Stimulated activated CD4-positive, alpha-beta T cell treated with anti-CD3 and anti-CD28 coated beads, TNF-alpha, amount 100 ng/mL, for 4 hours (primary cell): ENCODE measurements around the gene PXDN.
"Not testable (repeated sequence)": the region's sequence is repeated elsewhere in the genome, so short reads cannot be mapped to it uniquely, and the experiment has no call there.

ENCODE experiments used
- DNase-seq, 3 experiments: peaks; one replicate each; pipeline ENCODE4 v3.0.0-alpha.2; 2020; ENCODE audit warnings: low read depth in 3 of 3

The PXDN gene

DNA sequence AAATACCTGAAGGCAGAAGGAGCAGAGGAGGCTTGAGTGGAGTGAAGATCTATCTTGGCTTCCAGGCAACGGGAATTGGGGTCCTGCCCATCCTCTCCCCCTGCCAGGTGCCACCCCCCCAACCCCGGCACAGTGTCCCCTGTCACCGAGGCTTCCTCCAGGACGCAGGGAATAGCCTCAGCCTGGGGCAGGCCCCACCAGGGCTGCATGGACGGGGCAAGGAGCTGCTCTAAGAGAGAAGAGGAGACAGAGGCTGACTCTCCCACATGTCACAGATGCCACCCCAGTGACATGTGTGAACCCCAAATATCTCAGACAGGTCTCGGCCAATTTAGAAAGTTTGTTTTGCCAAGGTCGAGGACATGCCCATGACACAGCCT, 42.1 kb downstream of the PXDN start:
- no peak for DNase-seq

GRCh38 chr2:1701556-1702185, 42.6 kb downstream of the PXDN start:
- DNase-seq, result no peak

- DNase-seq, result no peak
These were observed 43.3 kb downstream of the PXDN start for GRCh38 chr2:1701020-1701419.

DNA sequence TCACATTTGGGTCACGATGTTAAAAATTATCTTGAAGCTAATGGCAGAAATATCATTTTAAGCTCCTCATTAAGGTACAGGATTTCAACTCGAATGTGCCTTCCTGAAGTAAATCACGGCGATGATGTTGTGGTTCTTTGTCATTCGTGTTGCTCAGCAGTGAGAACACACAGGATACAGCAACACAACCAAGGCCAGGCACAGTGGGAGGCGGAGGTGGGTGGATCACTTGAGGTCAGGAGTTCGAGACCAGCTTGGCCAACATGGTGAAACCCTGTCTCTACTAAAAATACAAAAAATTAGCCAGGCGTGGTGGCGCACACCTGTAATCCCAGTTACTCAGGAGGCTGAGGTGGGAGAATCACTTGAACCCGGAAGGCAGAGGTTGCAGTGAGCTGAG, 43.9 kb downstream of the PXDN start:
- not testable (repeated sequence) for DNase-seq

DNA sequence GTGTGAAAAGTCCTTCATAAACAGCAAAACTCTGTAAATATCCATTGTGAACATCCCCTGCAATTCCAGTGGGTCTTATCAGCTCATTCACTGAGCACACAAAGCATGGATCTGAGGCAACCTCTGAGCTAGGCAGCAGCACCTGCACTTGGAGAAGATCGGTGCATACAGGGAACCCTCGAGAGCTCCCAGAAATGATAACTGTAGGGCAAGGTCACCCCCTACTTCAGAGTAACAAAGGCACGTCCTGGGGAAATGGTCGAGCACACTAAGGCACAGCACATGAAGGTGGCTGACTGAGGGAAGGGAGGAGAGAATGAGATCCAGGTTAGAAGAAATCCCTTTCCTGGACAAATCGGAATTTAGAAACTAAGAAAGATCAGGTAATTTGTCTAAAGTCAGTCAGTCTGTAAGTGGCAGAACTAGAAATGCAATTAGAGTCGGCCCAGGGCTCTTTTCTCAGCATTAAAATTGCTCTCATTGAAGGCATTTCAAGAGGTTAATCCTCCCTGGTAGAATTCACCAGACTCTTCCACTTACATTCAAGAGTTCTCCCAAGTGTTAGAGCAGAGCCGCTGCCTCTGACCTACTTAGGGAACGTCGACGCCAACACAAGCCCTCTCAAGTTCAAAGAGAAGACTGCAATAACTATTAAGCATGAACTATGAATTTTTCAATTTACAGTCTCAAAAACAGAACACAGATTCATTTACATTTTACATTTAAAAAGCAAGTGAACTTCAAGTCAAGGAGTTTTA, 45.9 kb downstream of the PXDN start:
- DNase-seq, result no peak

DNA sequence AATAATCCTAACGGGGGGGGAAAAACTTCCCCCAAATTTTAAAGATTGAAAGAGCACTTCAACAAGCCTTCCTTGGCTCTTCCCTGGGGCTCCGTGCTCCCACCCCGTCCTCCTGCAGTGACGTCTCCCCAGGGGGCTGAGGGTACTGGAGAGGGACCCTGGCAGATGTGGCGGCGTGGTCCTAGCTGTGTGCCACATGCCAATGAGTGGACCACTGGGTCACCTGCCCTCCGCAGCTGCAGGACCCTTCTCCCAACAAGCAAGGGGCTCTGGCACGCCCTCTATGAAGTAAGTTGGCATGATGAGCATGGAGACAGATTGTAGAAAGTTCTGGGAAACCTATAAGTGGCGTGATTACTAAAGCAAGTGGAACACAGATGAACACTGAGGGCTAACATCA, 46.7 kb downstream of the PXDN start:
- DNase-seq, result no peak

DNA sequence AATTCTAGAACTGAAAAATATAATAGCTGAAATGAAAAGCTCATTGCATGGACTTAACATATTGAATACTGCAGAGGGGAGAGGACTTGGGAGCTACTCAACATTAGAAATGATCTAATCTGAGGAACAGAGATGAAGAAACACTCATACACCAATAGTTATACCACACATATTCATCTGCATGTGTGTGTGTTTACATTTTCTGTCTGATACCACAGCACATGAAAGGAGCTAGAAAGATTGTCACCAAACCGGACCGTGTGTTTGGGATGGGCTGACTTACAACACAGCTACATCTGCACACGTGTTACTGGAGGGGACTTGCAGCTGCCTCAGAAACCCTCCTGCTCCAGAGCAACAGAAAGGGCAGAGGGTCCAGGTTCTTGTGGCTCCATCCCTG, 47.8 kb downstream of the PXDN start:
- DNase-seq, result no peak

DNA sequence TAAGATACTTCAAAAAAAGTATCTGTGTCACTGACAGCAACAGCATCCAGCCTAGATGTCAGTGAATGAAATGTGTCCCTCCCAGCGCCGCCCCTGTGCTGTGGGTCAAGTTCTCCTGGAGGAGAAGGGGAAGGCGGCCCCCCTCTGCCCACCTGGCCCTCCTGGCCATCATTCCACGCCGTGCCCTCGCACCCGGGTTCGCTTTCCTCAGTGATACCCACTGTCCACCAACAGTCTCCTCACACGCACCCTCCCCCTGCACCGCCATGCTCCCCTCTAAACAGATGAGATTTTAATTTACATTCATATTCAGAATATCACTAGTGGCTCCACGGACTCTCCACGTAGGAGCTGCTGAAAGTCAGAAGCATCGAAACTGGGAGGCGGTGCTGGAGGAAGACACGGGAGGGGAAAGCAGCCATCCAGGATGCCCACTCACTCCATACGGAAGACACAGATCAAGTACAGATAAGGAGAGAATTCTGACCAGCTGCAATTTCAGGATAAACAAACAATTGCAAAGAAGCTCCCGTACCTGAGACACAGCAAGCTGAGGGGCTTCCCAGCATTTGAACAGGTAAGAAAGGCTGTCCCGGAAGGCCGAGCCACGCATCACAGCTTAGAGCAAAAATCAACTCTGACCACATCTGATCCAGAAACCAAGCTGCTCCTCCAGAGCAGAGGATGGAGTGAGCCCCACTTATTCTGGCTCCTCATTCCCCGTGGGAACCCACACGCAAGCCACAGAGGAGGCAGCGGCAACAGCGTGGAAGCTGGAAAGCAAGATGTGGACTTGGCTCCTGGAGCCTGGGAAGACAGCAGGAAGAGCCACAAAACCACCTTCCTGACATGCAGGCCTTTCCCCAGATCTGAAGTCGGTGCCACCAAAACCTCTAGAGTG, 49.7 kb downstream of the PXDN start:
- DNase-seq, result no peak

DNA sequence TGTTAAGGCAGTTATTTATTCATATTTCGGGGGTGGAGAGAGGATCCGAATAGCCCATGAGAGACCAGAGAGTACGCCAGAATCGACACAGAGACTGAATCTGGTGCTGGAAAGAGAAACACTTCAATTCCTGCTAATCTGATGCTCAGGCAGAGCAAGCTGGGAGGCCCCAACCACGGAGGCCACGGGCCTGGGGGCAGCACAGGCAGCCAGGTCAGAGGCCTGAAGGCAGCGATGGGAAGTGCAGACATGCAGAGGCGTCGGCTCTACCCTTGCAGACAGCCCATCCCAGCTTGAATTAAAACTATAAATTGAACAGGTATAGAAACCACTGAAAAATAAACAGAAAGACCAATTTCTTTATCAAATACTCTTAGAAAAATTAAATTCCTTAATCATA, 50.6 kb downstream of the PXDN start:
- DNase-seq, result no peak

DNA sequence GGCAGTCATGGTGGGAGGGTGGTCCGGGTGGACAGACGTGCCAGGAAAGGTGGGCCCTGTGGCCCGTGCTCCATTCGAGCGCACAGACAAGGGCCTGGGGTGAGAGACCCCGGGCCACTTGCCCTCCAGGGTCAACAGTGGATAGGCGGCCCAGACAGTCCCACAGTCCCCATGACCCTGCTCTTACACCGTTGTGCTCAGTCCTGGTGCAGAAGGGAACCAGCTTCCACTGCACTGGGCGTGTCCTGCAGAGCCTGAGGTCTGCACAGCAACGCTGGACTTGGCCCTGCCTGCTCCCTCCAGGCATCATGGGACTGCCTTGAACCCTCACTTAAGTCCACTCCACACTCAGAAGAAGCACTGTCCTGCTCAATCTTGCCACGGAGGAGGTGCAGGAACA, 52.0 kb downstream of the PXDN start:
- no peak for DNase-seq

- no peak for DNase-seq
These were observed 52.9 kb downstream of the PXDN start for GRCh38 chr2:1691366-1691765.

DNA sequence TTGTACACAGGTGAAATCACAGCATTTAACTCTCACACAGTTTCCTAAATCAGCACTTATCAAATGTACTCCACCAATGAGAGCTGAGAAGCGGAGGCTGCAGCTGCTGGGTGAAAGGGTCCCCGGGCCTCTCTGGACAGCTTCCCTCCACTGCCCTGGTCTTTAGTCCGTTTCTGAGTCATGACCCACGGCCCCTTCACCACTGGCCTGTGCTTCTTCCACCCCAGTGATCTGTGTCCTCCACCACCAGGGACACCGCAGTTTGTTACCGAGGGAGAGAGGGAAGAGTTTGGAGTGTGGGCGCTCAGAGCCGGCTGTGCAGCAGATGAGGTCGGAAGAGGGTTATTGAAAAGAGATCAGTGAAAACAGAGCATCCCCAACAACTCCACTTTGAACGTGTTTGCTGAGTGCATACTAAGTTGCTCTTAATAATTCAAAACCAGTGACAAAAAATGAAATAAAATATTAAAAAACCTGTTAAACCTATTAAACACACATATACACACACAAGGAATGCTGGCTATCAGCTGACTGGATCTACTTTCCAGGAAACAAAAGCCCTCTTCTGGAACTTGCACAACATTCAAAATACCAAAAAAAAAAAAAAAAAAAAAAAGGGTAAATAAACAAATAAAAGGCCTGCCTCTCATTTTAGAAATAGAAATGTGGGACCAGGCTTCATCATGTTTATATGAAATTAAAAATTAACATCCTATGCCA, 54.1 kb downstream of the PXDN start:
- DNase-seq, result no peak

DNA sequence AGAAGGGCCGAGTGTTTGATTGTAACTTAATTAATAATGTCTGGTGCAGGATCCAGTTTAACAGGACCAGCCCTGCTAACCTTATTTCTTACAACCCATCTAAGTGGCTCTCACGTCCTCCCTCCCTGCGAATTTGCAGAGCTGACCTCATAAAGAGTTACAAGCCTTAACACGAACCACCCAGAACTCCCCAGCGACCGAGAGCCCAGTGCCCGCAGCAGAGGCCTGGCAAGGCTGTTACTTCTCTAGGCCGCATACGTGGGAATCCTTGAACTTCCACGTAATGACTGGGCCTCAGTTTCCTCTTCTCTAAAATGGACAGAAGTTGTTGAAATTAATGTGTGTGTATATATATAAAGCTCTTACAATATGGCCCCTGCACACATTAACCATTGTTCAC, 55.5 kb downstream of the PXDN start:
- DNase-seq, result no peak

DNA sequence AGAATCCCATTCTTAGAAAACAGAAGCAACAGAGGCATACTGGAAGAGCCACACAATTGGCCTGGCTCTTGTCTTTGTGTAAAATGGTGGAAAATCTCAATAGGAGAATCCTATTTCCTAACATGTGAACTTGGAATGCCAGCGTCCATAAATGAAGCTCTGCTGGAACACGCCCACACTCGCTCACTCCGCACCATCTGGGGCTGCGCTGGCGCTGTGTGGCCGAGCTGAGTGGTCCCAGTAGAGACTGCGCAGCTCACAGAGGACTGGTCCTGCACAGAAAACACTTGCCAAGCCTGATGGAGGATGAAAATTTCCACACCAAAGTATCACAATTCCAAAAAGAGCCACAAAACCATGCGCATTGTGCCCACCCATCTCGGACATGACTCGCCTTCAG, 56.2 kb downstream of the PXDN start:
- no peak for DNase-seq

DNA sequence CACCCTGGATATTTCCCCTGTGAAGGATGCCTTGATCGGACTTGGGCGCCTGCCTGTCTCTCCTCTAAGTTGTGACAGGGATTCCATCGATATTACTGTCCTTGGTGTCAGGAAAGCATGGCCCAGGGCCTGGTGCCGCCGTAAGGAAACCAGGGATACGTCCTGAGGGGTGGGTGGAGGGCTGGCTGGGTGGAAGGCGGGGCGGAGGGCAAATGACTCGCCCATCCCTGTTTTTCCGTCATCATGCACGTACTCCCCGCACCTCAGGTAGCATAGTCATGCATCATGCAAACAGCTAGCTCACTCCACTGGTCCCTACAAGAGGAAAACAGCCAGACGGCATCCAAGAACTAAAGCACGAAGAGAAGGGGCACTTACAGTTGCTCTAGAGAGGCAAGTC, 57.1 kb downstream of the PXDN start:
- no peak for DNase-seq

DNA sequence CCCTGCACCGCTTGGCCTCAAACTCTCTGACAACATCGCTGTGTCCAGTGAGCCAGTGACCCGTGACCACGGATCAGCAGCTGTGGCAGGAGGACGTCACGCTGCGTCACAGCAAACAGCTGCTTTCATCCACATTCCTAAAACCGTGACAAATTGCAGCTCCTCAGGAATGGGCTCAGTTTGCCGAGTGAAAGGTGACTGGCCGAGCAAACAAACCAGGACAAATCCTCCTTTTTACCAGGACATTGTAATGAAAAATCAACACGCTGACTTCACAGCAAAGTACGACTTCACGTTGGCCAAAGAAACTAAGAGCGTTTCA, 57.6 kb downstream of the PXDN start:
- no peak for DNase-seq

DNA sequence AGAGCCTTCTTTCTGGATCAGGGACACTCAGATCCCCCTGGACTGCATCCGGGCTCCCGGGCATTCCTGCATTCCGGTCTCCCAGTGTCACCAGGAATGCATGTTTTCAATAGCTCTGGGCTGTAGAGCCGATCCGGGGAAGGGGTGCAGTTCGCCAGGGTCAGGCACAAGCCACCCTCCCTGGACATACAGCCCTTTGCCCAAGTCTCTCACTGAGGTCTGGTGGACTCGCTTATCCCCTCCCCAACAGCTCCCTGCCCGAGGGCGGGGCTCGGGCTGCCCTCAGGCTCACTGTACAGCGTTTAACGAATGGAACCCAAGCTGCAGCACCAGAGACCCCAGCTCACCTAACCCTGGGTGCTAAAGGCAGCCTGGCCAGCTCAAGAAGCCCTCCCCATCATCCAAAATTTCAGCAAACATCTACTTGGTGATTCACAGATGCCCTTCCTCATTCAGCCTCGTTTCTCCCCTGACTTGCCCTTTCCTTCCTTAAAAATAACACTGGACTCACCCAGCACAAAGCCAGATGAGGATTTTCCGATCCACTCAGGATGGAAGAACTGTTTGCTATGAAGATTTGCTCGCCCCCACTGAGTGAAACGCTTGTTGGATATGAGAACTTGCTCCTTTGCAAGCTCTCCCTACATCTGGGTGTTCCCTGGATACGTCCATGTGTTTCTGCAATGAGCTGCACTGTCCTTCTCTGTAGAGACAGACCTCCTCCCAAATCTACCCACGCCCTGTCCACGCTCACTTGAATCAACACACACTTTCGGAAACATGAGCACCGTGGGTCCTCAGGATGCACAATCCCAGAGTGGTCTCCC, 58.1 kb downstream of the PXDN start:
- no peak for DNase-seq

DNA sequence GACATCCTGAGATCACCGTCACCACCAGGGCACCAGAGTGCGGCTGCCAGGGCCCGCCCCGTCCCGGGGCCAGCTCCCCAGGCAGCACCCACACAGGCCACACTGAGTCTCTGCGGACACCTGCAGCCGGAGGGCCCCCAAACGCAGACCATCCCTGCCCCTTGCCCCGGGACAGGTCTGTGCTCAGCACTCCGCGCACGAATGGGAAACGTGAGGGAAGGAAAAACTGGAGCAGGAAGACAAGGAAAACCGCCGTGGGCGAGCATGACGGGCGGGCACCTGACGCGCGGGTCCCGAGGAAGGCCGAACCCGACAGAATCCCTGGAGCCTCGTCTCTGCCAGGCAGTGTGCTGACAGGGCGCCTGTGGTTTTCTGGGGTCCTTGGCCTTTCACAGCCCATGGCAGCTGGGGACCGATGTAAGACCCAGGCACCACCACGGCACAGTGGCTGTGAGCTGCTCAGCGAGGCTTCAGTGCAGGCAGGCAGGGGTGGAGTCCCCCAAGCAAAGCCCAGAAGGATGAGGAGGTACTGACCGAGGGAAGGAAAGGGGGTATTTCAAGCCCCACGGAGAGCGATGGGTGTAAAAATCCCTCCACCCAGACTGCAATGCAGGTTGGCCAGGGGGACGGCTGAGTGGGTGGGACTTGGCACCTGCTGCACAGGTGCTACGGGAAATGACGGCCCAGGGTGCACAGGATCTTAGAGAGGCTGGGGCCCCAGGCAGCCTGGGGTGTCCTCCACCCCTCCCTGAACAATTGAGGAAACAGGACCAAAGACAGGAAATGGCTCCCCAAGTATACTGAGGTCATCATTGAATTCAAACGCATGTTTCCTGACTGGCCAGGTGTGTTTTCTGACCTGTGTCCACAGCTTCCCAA, 59.0 kb downstream of the PXDN start:
- no peak for DNase-seq

DNA sequence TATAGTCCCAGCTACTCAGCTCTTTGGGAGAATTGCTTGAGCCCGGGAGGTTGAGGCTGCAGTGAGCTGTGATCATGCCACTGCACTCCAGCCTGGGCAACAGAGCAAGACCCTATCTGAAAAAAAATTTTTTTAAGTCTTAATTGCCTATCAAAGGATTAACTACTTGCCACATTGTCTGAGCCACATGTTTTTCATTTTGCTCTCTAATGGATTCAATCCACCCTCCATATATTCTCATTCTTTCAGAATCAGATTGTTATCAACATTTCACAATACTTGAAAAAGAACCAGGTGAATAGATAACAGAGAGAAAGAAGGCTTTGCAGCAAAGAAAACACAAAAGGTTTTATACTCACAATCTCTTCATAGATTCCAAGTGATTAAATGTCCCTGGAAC, 61.0 kb downstream of the PXDN start:
- no peak for DNase-seq

- no peak for DNase-seq
These were observed 62.2 kb downstream of the PXDN start for GRCh38 chr2:1682181-1682440.
